ENCODE data around the gene PARP16. TPM values are rescaled to one million over a fixed set of nuclear protein-coding genes. Genes with fewer than 3 reads are reported as not detected.
A peak's percentile ranks its signal among the peaks of the same experiment; 100 is the strongest.

PARP16 gene
- total and polyA plus RNA-seq, 2 donors from 2014 or later: 7.0 to 7.8 TPM

GRCh38 chr15:65309882-65310418 lies 23.3 kb upstream of the PARP16 start:
- intact Hi-C loops (cut with DNase I): no loop called here
- no peaks in the 10 kb centered on the region for H3K27me3 ChIP-seq (ENCODE audit: control insufficient read depth, insufficient read depth, low read length)
- H3K9ac ChIP-seq (ENCODE audit: low read length in 3 of 3): no peak overlapping the region
- DNase-seq (peak in 1 of 5 donors; percentile 62), FAIRE-seq (no peak)
- H3K27ac ChIP-seq (ENCODE audit: low read depth in 2 of 2, low read length in 2 of 2): no peak overlapping the region
- H3K4me1 ChIP-seq (ENCODE audit: control insufficient read depth in 2 of 3, insufficient read depth in 2 of 3, low read depth in 1 of 3, low read length in 3 of 3): peaks cover 0 to 2% (median 0%) of the 10 kb centered on the region in 3 donors
- no peak overlapping the region for H3K4me3 ChIP-seq (ENCODE audit: low read length in 3 of 3)
- no peak for TF ChIP-seq CTCF (IDR thresholded peaks at IDR 0.05; ENCODE audit: borderline replicate concordance, extremely low read depth, insufficient read depth)
- no peaks in the 10 kb centered on the region for H3K9me3 ChIP-seq (ENCODE audit: control insufficient read depth in 2 of 3, insufficient read depth in 1 of 3, low read length in 3 of 3)
- H3K36me3 ChIP-seq (ENCODE audit: control insufficient read depth in 2 of 3, insufficient read depth in 3 of 3, low read length in 3 of 3): no peaks in the 10 kb centered on the region

DNA sequence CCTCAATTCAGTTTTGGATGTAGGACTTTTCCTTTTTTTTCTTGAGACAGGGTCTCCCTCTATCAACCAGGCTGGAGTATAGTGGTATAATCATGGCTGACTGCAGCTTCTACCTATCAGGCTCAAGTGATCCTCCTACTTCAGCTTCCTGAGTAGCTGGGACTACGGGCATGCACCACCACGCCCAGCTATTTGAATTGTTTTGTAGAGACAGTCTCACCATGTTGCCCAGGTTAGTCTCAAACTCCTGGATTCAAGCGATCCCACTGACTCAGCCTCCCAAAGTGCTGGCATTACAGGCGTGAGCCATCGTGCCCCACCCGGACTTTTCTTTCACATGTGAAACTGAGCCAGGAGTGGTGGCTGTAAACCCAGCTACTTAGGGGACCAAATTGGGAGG lies 21.3 kb upstream of the PARP16 start:
- Histone ChIP-seq H3K27me3 (ENCODE audit: control insufficient read depth, insufficient read depth, low read length) (no peaks in the 10 kb centered on the region), H3K4me1 (ENCODE audit: control insufficient read depth in 2 of 3, insufficient read depth in 2 of 3, low read depth in 1 of 3, low read length in 3 of 3) (peaks cover 0 to 4% (median 0%) of the 10 kb centered on the region in 3 donors), H3K4me3 (ENCODE audit: low read length in 3 of 3) (no peak overlapping the region), H3K9me3 (ENCODE audit: control insufficient read depth in 2 of 3, insufficient read depth in 1 of 3, low read length in 3 of 3) (no peaks in the 10 kb centered on the region), H3K36me3 (ENCODE audit: control insufficient read depth in 2 of 3, insufficient read depth in 3 of 3, low read length in 3 of 3) (no peaks in the 10 kb centered on the region), H3K9ac (ENCODE audit: low read length in 3 of 3) (no peak overlapping the region), H3K27ac (ENCODE audit: low read depth in 2 of 2, low read length in 2 of 2) (no peak overlapping the region)
- DNase-seq (peak in 1 of 5 donors; percentile 13), FAIRE-seq (no peak)
- no peak for TF ChIP-seq CTCF (IDR thresholded peaks at IDR 0.05; ENCODE audit: borderline replicate concordance, extremely low read depth, insufficient read depth)
- intact Hi-C loops (cut with DNase I): no loop called here

DNA sequence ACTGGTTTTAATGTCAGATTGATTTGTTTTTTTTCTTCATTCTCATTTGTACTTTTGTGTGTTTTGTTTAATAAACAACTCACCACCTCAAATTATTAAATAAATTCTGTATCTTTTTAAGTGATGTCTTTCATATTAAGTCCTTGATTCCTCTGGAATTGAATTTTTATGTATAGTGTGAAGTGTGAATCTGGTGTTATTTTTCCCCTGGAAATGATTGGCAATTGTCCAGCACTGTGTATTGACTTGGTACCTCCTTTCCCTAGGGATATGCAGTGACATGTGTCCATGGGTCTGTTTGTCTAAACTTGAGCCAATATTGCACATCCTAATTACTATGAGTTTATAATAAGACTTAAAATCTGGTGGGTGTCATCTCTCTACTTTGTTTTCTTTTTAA lies 19.9 kb upstream of the PARP16 start:
- Histone ChIP-seq H3K4me3 (ENCODE audit: low read length in 3 of 3) (no peak overlapping the region), H3K27ac (ENCODE audit: low read depth in 2 of 2, low read length in 2 of 2) (no peak overlapping the region), H3K36me3 (ENCODE audit: control insufficient read depth in 2 of 3, insufficient read depth in 3 of 3, low read length in 3 of 3) (no peaks in the 10 kb centered on the region), H3K9me3 (ENCODE audit: control insufficient read depth in 2 of 3, insufficient read depth in 1 of 3, low read length in 3 of 3) (no peaks in the 10 kb centered on the region), H3K9ac (ENCODE audit: low read length in 3 of 3) (no peak overlapping the region), H3K4me1 (ENCODE audit: control insufficient read depth in 2 of 3, insufficient read depth in 2 of 3, low read depth in 1 of 3, low read length in 3 of 3) (peaks cover 0 to 4% (median 0%) of the 10 kb centered on the region in 3 donors), H3K27me3 (ENCODE audit: control insufficient read depth, insufficient read depth, low read length) (no peaks in the 10 kb centered on the region)
- DNase-seq: no peak
- no peak for FAIRE-seq
- TF ChIP-seq CTCF (IDR thresholded peaks at IDR 0.05; ENCODE audit: borderline replicate concordance, extremely low read depth, insufficient read depth): no peak
- intact Hi-C loops (cut with DNase I): no loop called here

- Histone ChIP-seq H3K36me3 (ENCODE audit: control insufficient read depth in 2 of 3, insufficient read depth in 3 of 3, low read length in 3 of 3) (no peaks in the 10 kb centered on the region), H3K4me3 (ENCODE audit: low read length in 3 of 3) (no peak overlapping the region), H3K9ac (ENCODE audit: low read length in 3 of 3) (no peak overlapping the region), H3K27me3 (ENCODE audit: control insufficient read depth, insufficient read depth, low read length) (no peaks in the 10 kb centered on the region), H3K27ac (ENCODE audit: low read depth in 2 of 2, low read length in 2 of 2) (no peak overlapping the region), H3K4me1 (ENCODE audit: control insufficient read depth in 2 of 3, insufficient read depth in 2 of 3, low read depth in 1 of 3, low read length in 3 of 3) (peaks cover 0 to 4% (median 0%) of the 10 kb centered on the region in 3 donors), H3K9me3 (ENCODE audit: control insufficient read depth in 2 of 3, insufficient read depth in 1 of 3, low read length in 3 of 3) (no peaks in the 10 kb centered on the region)
- no peak for DNase-seq
- intact Hi-C loops (cut with DNase I): no loop called here
- FAIRE-seq: no peak
- no peak for TF ChIP-seq CTCF (IDR thresholded peaks at IDR 0.05; ENCODE audit: borderline replicate concordance, extremely low read depth, insufficient read depth)
These were observed 19.1 kb upstream of the PARP16 start for GRCh38 chr15:65305776-65306175.

Data from kidney (tissue), 14 donors.